Measurements from ENCODE around the gene BABAM1. TPM values are rescaled to one million over a fixed set of nuclear protein-coding genes. Genes with fewer than 3 reads are reported as not detected.

Gene BABAM1
- total and polyA plus RNA-seq, 10 of the 15 experiments (the other 5 are each of a cell fraction or from before 2014, with no cell fraction given): 11.9 to 154 (median 103) TPM

DNA sequence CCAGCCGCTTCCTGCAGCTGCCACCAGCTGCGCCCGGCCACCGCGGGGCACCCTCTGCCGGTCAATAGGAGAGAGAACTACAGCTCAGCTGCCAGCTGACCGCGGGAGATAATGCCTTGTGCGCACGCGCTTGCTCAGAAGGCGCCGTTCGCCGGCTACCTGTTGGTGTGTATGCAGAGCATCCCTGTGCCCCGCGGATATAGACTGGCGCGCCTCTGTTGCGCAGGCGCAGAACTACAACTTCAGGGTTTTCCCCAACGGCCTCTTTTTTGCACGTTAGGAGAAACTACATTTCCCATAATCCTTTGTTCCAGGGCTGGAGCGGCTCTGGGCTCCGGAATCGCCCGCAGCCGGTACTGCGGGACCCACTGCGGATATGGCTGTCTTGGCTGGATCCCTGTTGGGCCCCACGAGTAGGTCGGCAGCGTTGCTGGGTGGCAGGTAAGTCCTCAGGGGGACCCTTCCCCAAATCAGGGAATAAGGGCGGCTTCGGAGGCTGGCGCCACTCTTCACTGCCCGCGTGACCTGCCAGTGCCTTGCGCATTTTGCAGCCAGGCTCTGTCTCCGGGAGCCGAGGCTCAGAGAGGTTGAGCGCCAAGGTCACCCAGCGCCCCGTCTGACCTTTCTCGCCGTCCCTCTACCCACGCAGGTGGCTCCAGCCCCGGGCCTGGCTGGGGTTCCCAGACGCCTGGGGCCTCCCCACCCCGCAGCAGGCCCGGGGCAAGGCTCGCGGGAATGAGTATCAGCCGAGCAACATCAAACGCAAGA lies 38.5 kb downstream of the BABAM1 start, which contains the start of gene MRPL34 (continued):
- TF ChIP-seq SIN3A (IDR thresholded peaks at IDR 0.05; ENCODE audit: low read depth, low read length) (peak; percentile 76), FOXK2 (IDR thresholded peaks at IDR 0.05) (peak; percentile 45)

DNA sequence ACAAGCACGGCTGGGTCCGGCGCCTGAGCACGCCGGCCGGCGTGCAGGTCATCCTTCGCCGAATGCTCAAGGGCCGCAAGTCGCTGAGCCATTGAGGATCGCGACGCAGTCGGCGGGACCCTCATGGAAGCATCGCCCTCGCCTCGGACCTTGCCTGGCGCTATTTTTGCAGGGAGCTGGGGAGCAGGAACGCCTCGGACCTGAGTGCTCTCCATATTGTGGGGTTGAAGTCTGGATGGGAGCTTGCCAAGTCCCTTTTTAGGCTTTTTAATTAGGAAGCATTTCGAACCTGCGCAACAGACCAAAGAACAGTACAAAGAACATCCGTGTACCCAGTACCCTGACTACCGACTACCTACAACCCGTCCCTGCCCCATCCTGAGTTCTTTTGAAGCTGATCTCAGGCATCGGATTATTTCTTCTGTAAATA lies 39.1 kb downstream of the BABAM1 start:
- intact Hi-C loops (cut with micrococcal nuclease; ENCODE audit: unreplicated experiment) (loop anchor here (10.0 kb wide), 1 partner anchor 411 kb away; no protein-coding TSS in a partner anchor), in situ Hi-C loops (cut with MboI) (no loop called here)
- peak overlapping the region; percentile 38 for H3K4me2 ChIP-seq (ENCODE audit: control insufficient read depth, insufficient read depth)
- peak overlapping the region; percentile 98 for H2AFZ ChIP-seq (ENCODE audit: control insufficient read depth, low read depth, low read length)
- H4K20me1 ChIP-seq (ENCODE audit: control insufficient read depth, insufficient read depth): peaks cover 3% of the 10 kb centered on the region; the same call in 1 of the 2 replicates
- H3K4me1 ChIP-seq (ENCODE audit: control insufficient read depth, insufficient read depth, low read length): peaks cover 26% of the 10 kb centered on the region
- POLR2A ChIA-PET: interaction anchor here (0.6 to 1.0 kb wide), 6 partner anchors 30 to 432 kb away, joined by 3 to 4 read pairs (median 4); partner anchors contain the start of gene BST2
- CTCF ChIA-PET: interaction anchor here (0.6 to 5.0 kb wide), 4 partner anchors 13 to 93 kb away, joined by 3 to 43 read pairs (median 4); no protein-coding TSS in a partner anchor
- WGBS (ENCODE audit: insufficient coverage, insufficient replicate concordance, low lambda C conversion rate, missing lambda C conversion rate): 3% methylated on average over 28 of the region's 28 CpGs
- H3K27me3 ChIP-seq (replicated peaks in 1 of 2; ENCODE audit: control insufficient read depth in 2 of 2, insufficient read depth in 2 of 2, low read length in 1 of 2): no peaks in the 10 kb centered on the region
- DNase-seq (ENCODE audit: low read depth, low spot score): no peak
- peak overlapping the region; percentile 84 for H3K9ac ChIP-seq (ENCODE audit: control insufficient read depth, insufficient read depth, low read length)
- TF ChIP-seq CREB1 (IDR thresholded peaks at IDR 0.05; ENCODE audit: low read depth) (no peak), DPF2 (IDR thresholded peaks at IDR 0.05) (0 out of 2 replicates have a peak, but pooled peaks have one; percentile 27)
- BruUV-seq (replicated peaks): no TSS peak
- ATAC-seq: no peak
- no peak for FAIRE-seq
- RAD21 ChIA-PET (ENCODE audit: unreplicated experiment): interaction anchor here (0.9 kb wide), 1 partner anchor 14 kb away, joined by 4 read pairs; no protein-coding TSS in a partner anchor
- peak overlapping the region; percentile 84 for H3K27ac ChIP-seq (ENCODE audit: control insufficient read depth, insufficient read depth)
- H3K9me3 ChIP-seq (replicated peaks; ENCODE audit: control insufficient read depth, insufficient read depth, low read length): no peaks in the 10 kb centered on the region
- peaks cover 29% of the 10 kb centered on the region for H3K79me2 ChIP-seq (ENCODE audit: control insufficient read depth, insufficient read depth, low read length)
- no peaks in the 10 kb centered on the region for H3K36me3 ChIP-seq (ENCODE audit: control insufficient read depth in 2 of 2, insufficient read depth in 2 of 2, low read length in 1 of 2)
- SMC1A ChIA-PET (ENCODE audit: uncharacterized antibody, unreplicated experiment): interaction anchor here (0.9 to 2.1 kb wide), 3 partner anchors 14 to 113 kb away, joined by 3 to 7 read pairs (median 4); partner anchors contain the start of gene MVB12A
- H3K4me3 ChIP-seq: peak overlapping the region; percentile 83

Measured in GM12878 (cell line).